Keratinocyte (primary cell): ENCODE data around the gene ZNF691.

Experiments used
- EZH2 ChIP-seq: IDR thresholded peaks from one replicate; pipeline ENCODE4 v1.6.1; 2012; ENCODE audit warnings: inconsistent platforms, mild to moderate bottlenecking, low read length, moderate library complexity
- TF ChIP-seq, protein P1 (sequence below), 3 experiments: IDR thresholded peaks in 1 of 3; conservative IDR thresholded peaks in 1 of 3; optimal IDR thresholded peaks in 1 of 3; 2 replicates in 2 of 3; 3 replicates in 1 of 3; pipeline versions ENCODE3 to v1.5.1; 2011; ENCODE audit warnings: low read length in 3 of 3, mild to moderate bottlenecking in 3 of 3, moderate library complexity in 2 of 3, control low read depth in 1 of 3, inconsistent platforms in 1 of 3; ENCODE audit not compliant: insufficient read depth in 2 of 3; ENCODE audit errors: extremely low read depth in 1 of 3

DNA sequence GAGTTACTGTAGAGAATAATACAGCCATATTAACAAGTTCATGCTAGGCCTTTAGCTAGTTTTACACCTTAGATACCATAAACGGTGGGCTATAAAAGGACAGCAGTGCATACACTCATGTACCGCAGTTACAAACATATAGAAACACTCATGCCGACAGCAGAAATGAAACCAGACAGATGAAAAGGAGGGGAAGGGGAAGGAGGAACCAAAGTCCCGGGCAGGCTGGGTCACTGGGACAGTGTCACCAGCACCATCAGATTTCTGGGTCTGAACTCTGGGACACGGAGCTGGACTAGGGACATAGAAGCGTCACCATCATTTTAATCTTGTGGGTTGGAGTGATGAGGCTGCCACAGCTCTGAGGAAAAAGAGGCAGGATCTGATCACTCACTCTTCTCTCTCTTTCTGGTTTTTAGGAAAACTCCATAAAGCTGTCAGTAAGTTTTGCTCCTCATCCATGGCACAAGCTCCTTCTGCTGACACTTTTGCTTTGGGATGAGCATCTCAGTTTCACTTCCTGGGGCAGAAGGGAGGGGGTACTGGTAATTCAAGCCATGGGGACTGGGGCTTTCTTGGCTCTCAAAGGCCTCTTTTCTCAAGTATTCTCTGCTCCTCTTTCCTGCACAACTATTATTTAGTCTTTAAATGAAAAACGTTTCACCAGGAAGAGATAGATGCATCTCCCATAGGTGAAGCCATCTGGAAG, 7.8 kb upstream of the ZNF691 start:
- TF ChIP-seq, protein P1, sequence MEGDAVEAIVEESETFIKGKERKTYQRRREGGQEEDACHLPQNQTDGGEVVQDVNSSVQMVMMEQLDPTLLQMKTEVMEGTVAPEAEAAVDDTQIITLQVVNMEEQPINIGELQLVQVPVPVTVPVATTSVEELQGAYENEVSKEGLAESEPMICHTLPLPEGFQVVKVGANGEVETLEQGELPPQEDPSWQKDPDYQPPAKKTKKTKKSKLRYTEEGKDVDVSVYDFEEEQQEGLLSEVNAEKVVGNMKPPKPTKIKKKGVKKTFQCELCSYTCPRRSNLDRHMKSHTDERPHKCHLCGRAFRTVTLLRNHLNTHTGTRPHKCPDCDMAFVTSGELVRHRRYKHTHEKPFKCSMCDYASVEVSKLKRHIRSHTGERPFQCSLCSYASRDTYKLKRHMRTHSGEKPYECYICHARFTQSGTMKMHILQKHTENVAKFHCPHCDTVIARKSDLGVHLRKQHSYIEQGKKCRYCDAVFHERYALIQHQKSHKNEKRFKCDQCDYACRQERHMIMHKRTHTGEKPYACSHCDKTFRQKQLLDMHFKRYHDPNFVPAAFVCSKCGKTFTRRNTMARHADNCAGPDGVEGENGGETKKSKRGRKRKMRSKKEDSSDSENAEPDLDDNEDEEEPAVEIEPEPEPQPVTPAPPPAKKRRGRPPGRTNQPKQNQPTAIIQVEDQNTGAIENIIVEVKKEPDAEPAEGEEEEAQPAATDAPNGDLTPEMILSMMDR (optimal IDR thresholded peaks at IDR 0.05 in 1 of 3, IDR thresholded peaks at IDR 0.05 in 1 of 3, conservative IDR thresholded peaks at IDR 0.05 in 1 of 3; ENCODE audit: extremely low read depth in 1 of 3, insufficient read depth in 2 of 3, low read length in 3 of 3) = no peak
- TF ChIP-seq EZH2 = no peak
